NCI-H82 (cell line): ENCODE results near the gene CLCN6.
A peak's percentile ranks its signal among the peaks of the same experiment; 100 is the strongest.

Source experiments
- DNase-seq: peaks from one replicate; lab custom pipeline; 2025; lab: John Stamatoyannopoulos, UW

CLCN6 gene, protein sequence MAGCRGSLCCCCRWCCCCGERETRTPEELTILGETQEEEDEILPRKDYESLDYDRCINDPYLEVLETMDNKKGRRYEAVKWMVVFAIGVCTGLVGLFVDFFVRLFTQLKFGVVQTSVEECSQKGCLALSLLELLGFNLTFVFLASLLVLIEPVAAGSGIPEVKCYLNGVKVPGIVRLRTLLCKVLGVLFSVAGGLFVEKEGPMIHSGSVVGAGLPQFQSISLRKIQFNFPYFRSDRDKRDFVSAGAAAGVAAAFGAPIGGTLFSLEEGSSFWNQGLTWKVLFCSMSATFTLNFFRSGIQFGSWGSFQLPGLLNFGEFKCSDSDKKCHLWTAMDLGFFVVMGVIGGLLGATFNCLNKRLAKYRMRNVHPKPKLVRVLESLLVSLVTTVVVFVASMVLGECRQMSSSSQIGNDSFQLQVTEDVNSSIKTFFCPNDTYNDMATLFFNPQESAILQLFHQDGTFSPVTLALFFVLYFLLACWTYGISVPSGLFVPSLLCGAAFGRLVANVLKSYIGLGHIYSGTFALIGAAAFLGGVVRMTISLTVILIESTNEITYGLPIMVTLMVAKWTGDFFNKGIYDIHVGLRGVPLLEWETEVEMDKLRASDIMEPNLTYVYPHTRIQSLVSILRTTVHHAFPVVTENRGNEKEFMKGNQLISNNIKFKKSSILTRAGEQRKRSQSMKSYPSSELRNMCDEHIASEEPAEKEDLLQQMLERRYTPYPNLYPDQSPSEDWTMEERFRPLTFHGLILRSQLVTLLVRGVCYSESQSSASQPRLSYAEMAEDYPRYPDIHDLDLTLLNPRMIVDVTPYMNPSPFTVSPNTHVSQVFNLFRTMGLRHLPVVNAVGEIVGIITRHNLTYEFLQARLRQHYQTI

GRCh38 chr1:11805422-11806306 is at the start of gene CLCN6, which contains the start of gene MTHFR:
TSS of gene CLCN6 (plus strand) at chr1:11806191. CDS start at chr1:11806263, 72 bp downstream.
TSS of gene MTHFR (minus strand) at chr1:11805964. CDS start at chr1:11803116, 2,848 bp downstream.
- DNase-seq: peak; percentile 100

GRCh38 chr1:11757047-11757446 is 48.9 kb upstream of the CLCN6 start:
- no peak for DNase-seq

- no peak for DNase-seq
These were observed 46.2 kb upstream of the CLCN6 start for GRCh38 chr1:11759791-11760190.

DNA sequence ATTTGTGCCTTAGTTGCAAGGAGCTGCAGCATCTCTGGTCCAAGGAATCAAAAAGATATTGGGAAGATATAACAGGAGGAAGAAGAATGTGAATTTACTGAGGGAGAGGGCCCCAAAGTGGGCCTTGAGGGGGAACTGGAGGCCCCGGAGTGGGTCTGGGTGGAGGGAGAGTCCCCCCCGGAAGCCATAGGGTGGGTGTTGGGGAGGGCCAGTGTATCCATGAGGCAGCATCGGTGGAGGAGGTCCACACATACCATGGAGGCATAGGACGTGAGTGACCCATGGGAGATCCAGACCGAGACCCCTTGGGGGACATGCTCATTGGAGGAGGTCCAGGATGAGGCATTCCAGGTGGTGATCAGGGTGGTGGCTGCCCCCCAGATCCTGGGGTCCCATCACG is 44.7 kb upstream of the CLCN6 start:
- no peak for DNase-seq

- DNase-seq: peak; percentile 56
These were observed 44.0 kb upstream of the CLCN6 start, which contains the start of gene C1orf167 for GRCh38 chr1:11761988-11762406. TSS of gene C1orf167 (plus strand) at chr1:11762193. CDS start at chr1:11764401, 2,208 bp downstream.

DNA sequence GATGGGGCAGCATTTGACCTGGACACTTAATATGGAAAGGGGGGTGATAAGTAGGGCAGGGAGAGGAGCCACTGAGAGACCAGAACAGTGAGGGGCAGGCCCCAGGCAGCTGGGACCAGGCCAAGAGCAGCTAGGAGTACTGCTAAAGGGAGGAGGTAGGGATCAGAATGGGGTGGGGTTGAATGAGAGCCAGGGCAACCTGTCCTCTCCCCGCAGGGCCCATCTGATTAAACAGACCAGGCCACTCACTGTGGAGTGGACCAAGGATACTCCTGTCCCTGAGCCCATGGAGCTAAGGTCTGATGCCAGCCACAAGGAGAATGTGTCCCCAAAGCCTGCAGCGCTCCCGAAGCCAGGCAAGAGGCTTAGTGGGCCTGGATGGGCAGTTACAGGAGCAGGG is 41.9 kb upstream of the CLCN6 start:
- no peak for DNase-seq

DNA sequence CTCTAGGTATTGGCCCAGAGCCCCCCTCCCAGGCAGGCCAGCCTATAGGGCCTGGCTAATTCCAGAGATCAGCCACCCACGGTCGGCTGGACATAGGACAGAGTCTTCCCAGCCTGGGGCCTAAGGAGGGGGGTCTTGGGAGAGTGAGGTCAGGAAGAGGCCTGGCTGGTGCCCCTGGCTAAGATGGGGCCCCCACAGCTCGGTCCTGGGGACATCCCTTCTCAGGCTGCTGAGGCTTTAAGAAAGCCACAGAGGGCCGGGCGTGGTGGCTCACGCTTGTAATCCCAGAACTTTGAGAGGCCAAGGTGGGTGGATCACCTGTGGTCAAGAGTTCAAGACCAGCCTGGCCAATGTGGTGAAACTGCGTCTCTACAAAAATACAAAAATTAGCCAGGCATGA is 41.5 kb upstream of the CLCN6 start:
- DNase-seq: no peak

DNA sequence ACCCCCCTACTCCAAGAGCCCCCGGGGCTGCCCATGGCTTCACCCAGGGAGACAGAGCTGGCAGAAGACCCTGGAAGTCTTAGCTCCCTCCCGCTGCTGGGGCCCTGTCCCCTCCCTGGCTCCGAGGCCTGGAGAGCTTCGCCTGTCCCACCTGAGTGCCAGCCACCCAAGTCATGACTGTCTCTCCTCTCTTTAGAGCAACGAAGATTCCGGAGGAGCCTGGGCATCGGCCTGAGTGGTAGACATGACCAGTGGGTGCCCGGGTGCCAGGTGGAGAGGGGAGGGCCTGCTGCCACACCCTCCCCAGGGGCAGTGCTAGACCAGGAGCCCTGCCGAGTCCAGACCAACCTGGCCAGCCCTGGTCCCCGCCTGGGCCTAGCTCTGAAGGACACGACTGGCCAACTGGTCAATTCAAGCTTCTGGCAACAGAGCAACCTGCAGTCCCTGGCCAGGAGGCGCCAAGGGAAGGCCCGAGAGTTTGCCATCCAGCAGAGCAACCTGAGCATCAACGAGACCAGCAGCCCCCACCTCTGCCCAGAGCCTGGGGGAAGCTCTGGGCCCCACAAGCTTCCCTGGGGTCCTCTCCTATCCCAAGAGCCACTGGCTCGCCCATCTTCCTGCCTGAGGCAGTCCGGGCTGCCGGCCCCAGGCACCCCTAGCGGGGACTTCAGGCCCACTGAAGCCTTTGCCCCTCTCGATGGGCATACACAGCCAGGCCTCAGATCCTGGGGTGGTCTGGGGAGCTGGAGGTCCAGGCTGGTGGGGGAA is 40.1 kb upstream of the CLCN6 start:
- DNase-seq: no peak

GRCh38 chr1:11766429-11766776 is 39.6 kb upstream of the CLCN6 start:
- DNase-seq: no peak

GRCh38 chr1:11767922-11768704 is 37.9 kb upstream of the CLCN6 start:
- DNase-seq: no peak

DNA sequence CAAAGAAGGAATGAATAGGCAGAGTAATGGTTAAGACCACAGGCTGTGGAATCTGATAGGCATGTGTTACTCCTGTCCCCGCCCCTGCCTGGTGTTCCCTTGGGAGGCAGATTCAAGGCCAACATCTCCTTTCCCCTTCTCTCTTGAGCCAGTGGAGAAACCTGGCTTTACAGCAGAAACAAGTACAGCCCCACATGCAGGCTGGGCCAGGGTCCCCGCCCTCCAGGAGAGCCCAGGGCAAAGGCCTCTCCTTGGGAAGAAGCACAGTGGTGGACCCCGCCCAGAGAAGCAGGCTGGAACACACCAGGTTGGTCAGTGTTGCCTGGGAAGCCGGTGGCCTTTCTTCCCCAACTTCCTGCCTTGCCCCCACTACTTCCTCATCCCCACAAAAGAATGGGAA is 37.2 kb upstream of the CLCN6 start:
- peak; percentile 28 for DNase-seq

GRCh38 chr1:11769274-11769673 is 36.7 kb upstream of the CLCN6 start:
- no peak for DNase-seq

- no peak for DNase-seq
These were observed 36.0 kb upstream of the CLCN6 start for GRCh38 chr1:11770011-11770410.

DNA sequence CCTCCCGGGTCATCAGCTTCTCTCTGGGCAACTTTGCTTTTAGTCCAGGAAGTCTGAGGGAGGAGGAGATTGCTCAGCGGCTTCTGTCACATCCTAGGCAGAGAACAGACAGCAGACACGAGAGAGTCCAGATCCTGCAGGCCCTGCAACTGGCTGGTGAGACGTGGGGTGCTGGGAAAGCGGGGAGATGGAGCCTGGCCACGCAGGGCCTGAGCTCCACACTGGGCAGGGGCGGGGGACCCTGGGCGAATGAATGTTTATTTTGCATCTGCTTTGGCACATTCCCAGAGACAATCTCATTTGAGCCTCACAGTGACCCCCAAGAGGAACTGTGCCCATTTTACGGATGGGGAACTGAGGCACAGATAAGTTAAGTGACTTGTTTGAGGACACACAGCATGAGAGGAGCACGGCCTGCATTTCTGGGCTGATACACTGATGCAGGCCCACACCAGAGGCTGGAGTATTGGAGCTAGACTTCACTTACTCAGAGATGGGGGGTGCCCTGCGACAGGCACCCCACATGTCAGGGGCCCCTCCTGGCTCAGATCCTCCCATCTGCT is 34.4 kb upstream of the CLCN6 start:
- DNase-seq: no peak

DNA sequence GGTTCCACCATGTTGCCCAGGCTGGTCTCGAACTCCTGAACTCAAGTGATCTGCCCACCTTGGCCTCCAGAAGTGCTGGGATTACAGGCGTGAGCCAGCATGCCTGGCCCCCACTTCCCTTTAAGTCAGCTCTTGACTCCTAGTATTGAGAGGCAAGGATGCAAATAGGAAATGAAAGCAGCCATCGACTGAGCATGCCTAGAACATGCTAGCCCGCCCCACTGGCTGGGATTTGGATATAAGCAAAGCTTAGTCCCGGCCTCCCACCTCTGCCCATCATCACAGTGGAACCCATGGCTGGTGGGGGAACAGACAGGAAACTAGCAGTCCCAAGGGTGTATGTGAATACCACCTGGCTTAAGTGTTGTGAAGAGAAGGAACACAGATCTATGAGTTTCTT is 33.5 kb upstream of the CLCN6 start:
- peak; percentile 60 for DNase-seq

GRCh38 chr1:11774753-11775152 is 31.2 kb upstream of the CLCN6 start:
- DNase-seq: no peak

GRCh38 chr1:11777658-11778322 is 28.2 kb upstream of the CLCN6 start:
- no peak for DNase-seq

DNA sequence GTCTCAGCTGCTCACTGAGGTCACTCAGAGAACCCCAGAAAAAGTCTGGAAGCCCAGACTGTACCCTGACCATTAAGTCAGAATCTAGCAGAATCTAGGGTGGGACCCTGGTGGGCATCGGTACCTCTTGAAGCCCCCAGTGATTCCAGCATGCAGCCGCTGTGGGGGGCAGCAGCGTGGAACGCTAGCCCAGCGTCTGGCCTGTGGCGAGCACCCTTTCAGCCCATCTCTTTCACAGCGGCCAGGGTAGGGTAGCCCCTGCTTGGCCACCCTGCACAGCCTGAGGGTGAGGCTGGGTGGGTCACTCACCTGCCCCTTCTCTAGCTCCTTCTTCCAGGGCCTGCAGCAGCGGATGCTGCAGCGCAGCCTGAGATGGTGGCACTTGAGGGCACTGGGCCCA is 27.7 kb upstream of the CLCN6 start:
- DNase-seq: no peak

DNA sequence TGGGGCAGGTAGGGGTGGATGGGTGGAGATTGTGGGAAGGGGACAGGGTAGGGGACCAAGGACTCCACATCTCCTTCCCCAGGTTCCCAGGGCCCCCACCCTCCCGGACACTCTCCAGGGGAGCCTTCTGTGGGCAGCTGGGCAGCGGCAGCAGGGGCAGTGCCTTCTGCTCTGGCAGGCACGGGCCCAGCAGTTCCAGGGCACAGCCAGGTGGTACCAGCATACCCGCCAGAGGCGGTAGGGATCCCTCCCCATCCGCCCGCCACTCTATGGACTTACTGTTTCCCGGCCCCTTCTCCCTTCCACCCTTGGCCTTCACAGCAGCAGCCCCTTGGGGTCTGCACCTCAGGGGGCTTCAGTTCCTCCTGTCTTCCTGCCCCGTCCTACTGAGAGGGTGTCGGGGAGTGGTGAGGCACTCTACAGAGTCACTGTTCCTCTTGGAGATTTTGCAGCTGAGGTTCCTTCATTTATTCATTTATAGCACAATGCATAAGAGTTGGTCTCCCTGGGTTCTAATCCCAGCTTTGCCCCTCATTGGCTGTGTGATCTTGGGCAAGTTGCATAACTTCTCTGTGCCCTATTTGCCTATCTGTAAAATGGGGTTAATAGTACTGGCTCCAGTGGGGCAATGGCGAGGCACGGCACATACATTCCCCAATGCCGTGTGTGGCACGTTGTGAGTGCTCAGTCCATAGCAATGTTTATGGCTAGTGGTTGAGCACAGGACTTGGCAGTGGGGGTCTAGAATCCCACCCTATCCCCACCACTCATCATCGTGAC is 27.0 kb upstream of the CLCN6 start:
- DNase-seq: no peak
